Hematopoietic multipotent progenitor cell treated with erythropoietin and hydrocortisone succinate and interleukin-3 and kit ligand, for 4 days (in vitro differentiated cells): Measurements from ENCODE around the gene RNU1-3.
"Not testable (repeated sequence)": the region's sequence is repeated elsewhere in the genome, so short reads cannot be mapped to it uniquely, and the experiment has no call there.

Source experiments
- DNase-seq: peaks from one replicate; pipeline ENCODE4 v3.0.0-alpha.2; 2015

The RNU1-3 gene

GRCh38 chr1:16693449-16694307 is 26.9 kb upstream of the RNU1-3 start:
- DNase-seq = not testable (repeated sequence)

- DNase-seq = not testable (repeated sequence)
Observed at GRCh38 chr1:16692717-16693448, 26.1 kb upstream of the RNU1-3 start.

- not testable (repeated sequence) for DNase-seq
Observed at GRCh38 chr1:16692283-16692682, 25.5 kb upstream of the RNU1-3 start.

- not testable (repeated sequence) for DNase-seq
Observed at GRCh38 chr1:16690971-16691682, 24.4 kb upstream of the RNU1-3 start.

- not testable (repeated sequence) for DNase-seq
Observed at GRCh38 chr1:16687132-16687800, 20.5 kb upstream of the RNU1-3 start.

- not testable (repeated sequence) for DNase-seq
Observed at GRCh38 chr1:16685445-16686371, 19.0 kb upstream of the RNU1-3 start.

GRCh38 chr1:16684738-16685337 is 18.1 kb upstream of the RNU1-3 start:
- DNase-seq = not testable (repeated sequence)

- DNase-seq = not testable (repeated sequence)
Observed at GRCh38 chr1:16684152-16684551, 17.4 kb upstream of the RNU1-3 start.

- DNase-seq = not testable (repeated sequence)
Observed at GRCh38 chr1:16682803-16683202, 16.1 kb upstream of the RNU1-3 start.

- not testable (repeated sequence) for DNase-seq
Observed at GRCh38 chr1:16680366-16680765, 13.6 kb upstream of the RNU1-3 start.

GRCh38 chr1:16677552-16678431 is 11.0 kb upstream of the RNU1-3 start:
- DNase-seq = peak; percentile 93

- peak; percentile 78 for DNase-seq
Observed at GRCh38 chr1:16676661-16677523, 10.1 kb upstream of the RNU1-3 start.

- DNase-seq = not testable (repeated sequence)
Observed at GRCh38 chr1:16675118-16675510, 8.4 kb upstream of the RNU1-3 start.

GRCh38 chr1:16673976-16674375 is 7.2 kb upstream of the RNU1-3 start:
- not testable (repeated sequence) for DNase-seq

- DNase-seq = not testable (repeated sequence)
Observed at GRCh38 chr1:16665836-16666235, 912 bp downstream of the RNU1-3 start.

- not testable (repeated sequence) for DNase-seq
Observed at GRCh38 chr1:16658234-16658633, 8.5 kb downstream of the RNU1-3 start.

- not testable (repeated sequence) for DNase-seq
Observed at GRCh38 chr1:16656981-16657683, 9.6 kb downstream of the RNU1-3 start.

GRCh38 chr1:16656574-16656973 is 10.2 kb downstream of the RNU1-3 start:
- not testable (repeated sequence) for DNase-seq
